Suprapubic skin (tissue), 4 donors: ENCODE measurements around the gene SLF2. TPM values are rescaled to one million over a fixed set of nuclear protein-coding genes. Genes with fewer than 3 reads are reported as not detected.

Source experiments
- DNase-seq, 2 donors: peaks; one replicate each; pipeline ENCODE4 v3.0.0-alpha.2; 2019; ENCODE audit warnings: low spot score in 2 of 2
- H3K27ac ChIP-seq: fragments of 200-600 bp; sonication (generic); one replicate; pipeline ENCODE4 v1.5.1; 2019
- H3K27me3 ChIP-seq: fragments of 200-600 bp; sonication (generic); one replicate; pipeline ENCODE4 v1.5.1; 2019
- H3K36me3 ChIP-seq: fragments of 200-600 bp; sonication (generic); one replicate; pipeline ENCODE4 v1.5.1; 2019
- H3K4me1 ChIP-seq: fragments of 200-600 bp; sonication (generic); one replicate; pipeline ENCODE4 v1.5.1; 2019
- H3K4me3 ChIP-seq: fragments of 200-600 bp; sonication (generic); one replicate; pipeline ENCODE4 v1.5.1; 2019; ENCODE audit warnings: mild to moderate bottlenecking
- H3K9me3 ChIP-seq: fragments of 200-600 bp; sonication (generic); one replicate; pipeline ENCODE4 v1.5.1; 2019
- EP300 ChIP-seq: sonication (generic); formaldehyde crosslinking; IDR thresholded peaks from one replicate; pipeline ENCODE4 v1.6.1; 2017; ENCODE audit warnings: antibody characterized with exemption
- POLR2A ChIP-seq, 2 donors: fragments of 450-650 bp; IDR thresholded peaks; one replicate each; pipeline ENCODE4 v1.6.1; 2017; ENCODE audit warnings: antibody characterized with exemption in 2 of 2, mild to moderate bottlenecking in 2 of 2, moderate library complexity in 2 of 2
- POLR2AphosphoS5 ChIP-seq, 3 donors: sonication (generic); formaldehyde crosslinking; IDR thresholded peaks; one replicate each; pipeline ENCODE4 v1.6.1; 2017; ENCODE audit warnings: antibody characterized with exemption in 3 of 3
- WGBS: methylation state at CpG from one replicate; pipeline ENCODE4 v1.1.5; 2018; 5-methylcytosine and 5-hydroxymethylcytosine counted together
- total RNA-seq, 4 donors: library from RNA; depleted of rRNA; stranded (reverse); fragments of >200 nt; gene quantifications; one replicate each; pipeline ENCODE4 v1.1.0, GENCODE V29; 2016
- TF ChIP-seq, protein P1 (sequence below), 2 donors: fragments of 200-600 bp in 1 of 2; fragments of 450-650 bp in 1 of 2; sonication (generic) in 1 of 2; IDR thresholded peaks; one replicate each; pipeline ENCODE4 v1.5.1; 2016 to 2019; ENCODE audit warnings: antibody characterized with exemption in 2 of 2, mild to moderate bottlenecking in 1 of 2, moderate library complexity in 1 of 2

Gene SLF2
- total RNA-seq, 4 donors from 2014 or later, result 11.6 to 41.4 (median 15.6) TPM

DNA sequence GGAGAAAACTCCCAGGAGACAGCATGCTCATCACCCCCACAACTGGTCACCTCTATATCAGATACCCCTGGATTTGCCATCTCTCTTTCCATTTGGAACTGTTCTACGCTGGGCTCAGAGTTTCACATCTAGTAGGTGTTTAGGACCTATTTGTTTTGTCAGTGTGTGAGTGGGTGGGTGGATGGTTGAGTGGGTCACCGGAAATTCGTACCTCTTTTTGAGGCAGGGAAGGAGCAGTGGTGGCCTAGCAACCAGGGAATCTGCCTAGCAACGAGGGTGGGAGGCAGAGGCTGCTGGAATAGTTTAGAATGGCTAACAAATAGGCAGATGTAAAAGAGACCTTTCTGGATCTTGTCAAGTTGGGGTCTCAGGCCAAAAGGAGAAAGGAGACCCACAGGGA lies 23.2 kb upstream of the SLF2 start:
- peaks cover 41% of the 10 kb centered on the region for H3K27me3 ChIP-seq
- 68% methylated on average over 4 of the region's 4 CpGs for WGBS
- peak in 1 of 2 donors; percentile 9 for DNase-seq
- TF ChIP-seq EP300 (no peak), POLR2AphosphoS5 (IDR thresholded peaks at IDR 0.05) (no peak)
- H3K4me1 ChIP-seq, result no peaks in the 10 kb centered on the region
- H3K36me3 ChIP-seq, result no peaks in the 10 kb centered on the region
- no peak overlapping the region for H3K27ac ChIP-seq
- H3K9me3 ChIP-seq, result no peaks in the 10 kb centered on the region
- H3K4me3 ChIP-seq, result no peak overlapping the region

DNA sequence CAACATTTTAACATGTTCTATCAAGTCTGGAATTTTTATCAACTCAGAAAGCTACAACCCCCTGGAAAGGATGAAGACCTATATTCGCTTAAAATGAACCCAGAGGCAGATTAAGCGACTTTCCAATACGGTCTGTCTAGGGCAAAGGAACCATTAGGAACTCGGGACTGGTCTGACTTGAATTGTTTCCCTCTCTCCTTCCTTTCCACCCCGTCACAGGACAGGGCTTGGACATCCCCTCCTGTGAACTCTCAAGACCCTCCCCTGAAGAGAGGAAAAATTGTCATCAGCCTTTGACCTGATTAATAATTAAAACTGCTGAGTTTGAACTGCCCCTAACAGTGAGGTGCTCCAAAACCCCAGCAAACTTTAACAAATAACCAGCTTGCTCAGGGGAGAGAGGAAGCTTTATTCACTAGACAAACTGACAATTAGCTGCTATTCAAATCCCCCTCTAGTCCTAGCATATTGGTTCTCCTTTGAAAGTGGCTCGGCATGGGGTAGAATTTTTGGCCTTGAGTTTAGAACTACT lies 22.6 kb upstream of the SLF2 start:
- DNase-seq, result no peak
- Histone ChIP-seq H3K27ac (no peak overlapping the region), H3K4me3 (no peak overlapping the region), H3K4me1 (no peaks in the 10 kb centered on the region), H3K9me3 (no peaks in the 10 kb centered on the region), H3K36me3 (no peaks in the 10 kb centered on the region), H3K27me3 (peaks cover 41% of the 10 kb centered on the region)
- WGBS, result 55% methylated on average over 6 of the region's 6 CpGs
- TF ChIP-seq EP300 (no peak), POLR2AphosphoS5 (IDR thresholded peaks at IDR 0.05) (no peak), POLR2A (IDR thresholded peaks at IDR 0.05) (no peak)
- TF ChIP-seq, protein P1, sequence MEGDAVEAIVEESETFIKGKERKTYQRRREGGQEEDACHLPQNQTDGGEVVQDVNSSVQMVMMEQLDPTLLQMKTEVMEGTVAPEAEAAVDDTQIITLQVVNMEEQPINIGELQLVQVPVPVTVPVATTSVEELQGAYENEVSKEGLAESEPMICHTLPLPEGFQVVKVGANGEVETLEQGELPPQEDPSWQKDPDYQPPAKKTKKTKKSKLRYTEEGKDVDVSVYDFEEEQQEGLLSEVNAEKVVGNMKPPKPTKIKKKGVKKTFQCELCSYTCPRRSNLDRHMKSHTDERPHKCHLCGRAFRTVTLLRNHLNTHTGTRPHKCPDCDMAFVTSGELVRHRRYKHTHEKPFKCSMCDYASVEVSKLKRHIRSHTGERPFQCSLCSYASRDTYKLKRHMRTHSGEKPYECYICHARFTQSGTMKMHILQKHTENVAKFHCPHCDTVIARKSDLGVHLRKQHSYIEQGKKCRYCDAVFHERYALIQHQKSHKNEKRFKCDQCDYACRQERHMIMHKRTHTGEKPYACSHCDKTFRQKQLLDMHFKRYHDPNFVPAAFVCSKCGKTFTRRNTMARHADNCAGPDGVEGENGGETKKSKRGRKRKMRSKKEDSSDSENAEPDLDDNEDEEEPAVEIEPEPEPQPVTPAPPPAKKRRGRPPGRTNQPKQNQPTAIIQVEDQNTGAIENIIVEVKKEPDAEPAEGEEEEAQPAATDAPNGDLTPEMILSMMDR (IDR thresholded peaks at IDR 0.05), result no peak

DNA sequence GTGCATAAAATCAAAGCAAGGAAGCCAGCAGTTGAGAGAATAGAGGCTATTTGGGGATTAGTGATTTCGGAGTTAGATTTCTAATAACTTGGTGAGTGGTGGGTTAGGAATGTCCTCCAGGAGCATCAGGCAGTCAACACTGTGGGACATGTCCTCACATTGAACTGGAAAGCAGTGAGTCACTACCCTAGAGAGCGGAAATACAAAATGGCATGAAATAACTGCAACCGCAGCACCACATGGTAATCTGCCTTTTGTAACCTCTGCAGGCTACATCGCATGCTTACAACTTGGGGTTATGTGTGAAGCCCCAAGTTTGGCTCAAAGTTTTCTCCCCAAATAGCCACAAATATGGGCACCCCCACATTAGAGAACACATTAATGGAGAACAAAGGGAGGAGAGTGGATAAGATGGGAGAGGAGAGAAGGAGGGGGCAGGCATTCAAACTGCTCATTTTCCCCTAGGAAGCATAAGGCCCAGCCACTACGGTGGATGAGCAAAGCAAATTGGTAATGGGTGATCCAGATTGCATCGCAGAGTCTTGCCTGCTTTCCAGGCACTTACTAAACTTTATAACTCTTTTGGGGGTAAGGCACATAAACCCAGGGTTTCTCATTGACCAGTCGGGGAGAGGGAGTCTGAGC lies 22.0 kb upstream of the SLF2 start:
- no peaks in the 10 kb centered on the region for H3K36me3 ChIP-seq
- peak in 1 of 2 donors; percentile 7 for DNase-seq
- TF ChIP-seq POLR2AphosphoS5 (IDR thresholded peaks at IDR 0.05), result no peak
- TF ChIP-seq, protein P1 (IDR thresholded peaks at IDR 0.05), result no peak
- no peak for TF ChIP-seq EP300
- no peak for TF ChIP-seq POLR2A (IDR thresholded peaks at IDR 0.05)
- H3K27ac ChIP-seq, result no peak overlapping the region
- no peak overlapping the region for H3K4me3 ChIP-seq
- peaks cover 41% of the 10 kb centered on the region for H3K27me3 ChIP-seq
- no peaks in the 10 kb centered on the region for H3K9me3 ChIP-seq
- no peaks in the 10 kb centered on the region for H3K4me1 ChIP-seq
- WGBS, result 78% methylated on average over 7 of the region's 7 CpGs

DNA sequence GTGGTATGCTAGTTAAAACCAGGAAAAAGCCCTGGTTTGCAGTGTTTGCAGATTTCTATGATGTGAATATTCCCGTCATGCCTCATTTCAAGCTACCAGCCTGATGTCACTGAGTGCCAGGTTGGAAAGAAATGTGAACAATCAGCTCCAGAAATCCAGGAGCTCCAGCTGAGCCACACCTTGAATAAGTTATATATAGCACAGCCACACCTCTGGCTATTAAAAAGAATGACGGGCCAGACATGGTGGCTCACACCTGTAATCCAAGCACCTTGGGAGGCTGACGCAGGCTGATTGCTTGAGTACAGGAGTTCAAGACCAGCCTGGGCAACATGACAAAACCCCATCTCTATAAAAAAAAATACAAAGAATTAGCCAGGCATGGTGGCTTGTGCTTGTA lies 18.7 kb upstream of the SLF2 start:
- no peak for DNase-seq
- Histone ChIP-seq H3K27me3 (peaks cover 38% of the 10 kb centered on the region), H3K4me1 (no peaks in the 10 kb centered on the region), H3K9me3 (no peaks in the 10 kb centered on the region), H3K36me3 (no peaks in the 10 kb centered on the region), H3K27ac (no peak overlapping the region), H3K4me3 (no peak overlapping the region)
- 53% methylated on average over 3 of the region's 3 CpGs for WGBS
- TF ChIP-seq, protein P1 (IDR thresholded peaks at IDR 0.05), result no peak
- no peak for TF ChIP-seq POLR2A (IDR thresholded peaks at IDR 0.05)
- no peak for TF ChIP-seq EP300
- TF ChIP-seq POLR2AphosphoS5 (IDR thresholded peaks at IDR 0.05), result no peak

DNA sequence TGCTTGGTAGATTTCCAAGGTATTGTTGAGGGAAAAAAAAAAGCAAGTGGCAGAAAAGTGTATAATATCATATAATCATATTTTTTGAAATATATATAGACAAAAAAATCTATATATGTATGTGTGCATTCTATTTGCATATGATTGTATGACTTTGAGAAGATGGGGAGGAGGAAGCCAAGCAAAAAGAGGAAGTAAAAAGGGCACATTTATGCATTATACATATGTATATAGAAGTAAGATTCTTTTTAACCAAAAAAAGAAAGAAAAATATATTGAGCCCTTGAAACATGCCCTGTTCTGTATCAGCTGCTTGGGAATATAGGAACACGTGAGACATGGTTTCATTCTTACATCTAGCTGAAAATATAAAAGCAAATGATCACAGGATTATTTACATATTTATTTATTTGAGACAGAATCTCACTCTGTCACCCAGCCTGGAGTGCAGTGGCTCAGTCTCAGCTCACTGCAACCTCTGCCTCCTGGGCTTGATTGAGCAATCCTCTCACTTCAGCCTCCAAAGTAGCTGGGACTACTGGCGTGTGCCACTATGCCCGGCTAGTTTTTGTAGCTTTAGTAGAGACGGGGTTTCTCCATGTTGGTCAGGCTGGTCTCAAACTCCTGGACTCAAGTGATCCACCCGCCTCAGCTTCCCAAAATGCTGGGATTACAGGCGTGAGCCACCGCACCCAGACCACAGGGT lies 18.0 kb upstream of the SLF2 start:
- Histone ChIP-seq H3K36me3 (no peaks in the 10 kb centered on the region), H3K27me3 (peaks cover 35% of the 10 kb centered on the region), H3K4me3 (no peak overlapping the region), H3K4me1 (no peaks in the 10 kb centered on the region), H3K9me3 (no peaks in the 10 kb centered on the region), H3K27ac (no peak overlapping the region)
- 75% methylated on average over 7 of the region's 7 CpGs for WGBS
- no peak for DNase-seq
- TF ChIP-seq, protein P1 (IDR thresholded peaks at IDR 0.05), result no peak
- TF ChIP-seq POLR2A (IDR thresholded peaks at IDR 0.05), result no peak
- no peak for TF ChIP-seq POLR2AphosphoS5 (IDR thresholded peaks at IDR 0.05)
- TF ChIP-seq EP300, result no peak
